Measurements from ENCODE around the gene DXO. TPM values are rescaled to one million over a fixed set of nuclear protein-coding genes. Genes with fewer than 3 reads are reported as not detected.

Gene DXO
- total and polyA plus RNA-seq, 2 of the 13 experiments (the other 11 are each of a cell fraction or from before 2014, with no cell fraction given) = 18.6 to 26.2 TPM

- TF ChIP-seq LRRFIP1 (CRISPR knock-in tag; conservative IDR thresholded peaks at IDR 0.05) (no peak), NFAT5 (CRISPR knock-in tag; IDR thresholded peaks at IDR 0.05) (no peak; the same call in 1 of the 2 replicates), SRSF9 (IDR thresholded peaks at IDR 0.05; ENCODE audit: borderline replicate concordance, insufficient read depth, low read depth, low read length, poor library complexity, severe bottlenecking) (no peak), ZNF780A (CRISPR knock-in tag; IDR thresholded peaks at IDR 0.05) (no peak), SP4 (CRISPR knock-in tag; IDR thresholded peaks at IDR 0.05) (peak; percentile 98), CSRNP2 (CRISPR knock-in tag; conservative IDR thresholded peaks at IDR 0.05; ENCODE audit: low read depth) (no peak), ZNF597 (CRISPR knock-in tag; IDR thresholded peaks at IDR 0.05) (no peak), ETV6 (CRISPR knock-in tag; conservative IDR thresholded peaks at IDR 0.05) (peak; percentile 80; the same call in 1 of the 2 replicates), GMEB2 (CRISPR knock-in tag; IDR thresholded peaks at IDR 0.05; ENCODE audit: low read depth) (peak; percentile 86), PLSCR1 (CRISPR knock-in tag; IDR thresholded peaks at IDR 0.05; ENCODE audit: borderline replicate concordance) (no peak; the same call in 1 of the 2 replicates)
Measured at GRCh38 chr6:31958741-31959739, 12.9 kb downstream of the DXO start, which contains the start of the genes NELFE and SKIC2 (continued).

All from HepG2 (cell line).